ENCODE results near the gene CIAO1.
A peak's percentile ranks its signal among the peaks of the same experiment; 100 is the strongest.

DNA sequence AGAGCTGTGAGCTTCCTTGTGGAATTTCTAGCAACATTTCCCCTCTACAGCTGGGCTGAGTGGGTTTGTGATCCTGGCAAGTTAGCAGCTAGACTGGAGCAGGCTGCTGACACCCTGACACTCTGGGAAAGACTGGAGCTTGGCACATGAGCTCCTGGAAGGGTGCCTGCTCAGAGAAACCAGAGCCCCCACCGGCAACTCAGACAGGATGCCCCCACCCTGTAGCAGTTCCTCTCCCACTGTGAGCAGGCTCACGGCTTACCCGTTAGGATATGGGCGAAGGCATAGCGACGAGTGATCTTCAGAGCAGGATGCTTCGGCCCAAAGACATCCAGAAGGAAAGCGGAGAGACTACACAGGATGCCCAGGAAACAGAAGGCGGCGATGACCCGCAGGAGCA is 11.5 kb upstream of the CIAO1 start:
- TF ChIP-seq, protein P1, sequence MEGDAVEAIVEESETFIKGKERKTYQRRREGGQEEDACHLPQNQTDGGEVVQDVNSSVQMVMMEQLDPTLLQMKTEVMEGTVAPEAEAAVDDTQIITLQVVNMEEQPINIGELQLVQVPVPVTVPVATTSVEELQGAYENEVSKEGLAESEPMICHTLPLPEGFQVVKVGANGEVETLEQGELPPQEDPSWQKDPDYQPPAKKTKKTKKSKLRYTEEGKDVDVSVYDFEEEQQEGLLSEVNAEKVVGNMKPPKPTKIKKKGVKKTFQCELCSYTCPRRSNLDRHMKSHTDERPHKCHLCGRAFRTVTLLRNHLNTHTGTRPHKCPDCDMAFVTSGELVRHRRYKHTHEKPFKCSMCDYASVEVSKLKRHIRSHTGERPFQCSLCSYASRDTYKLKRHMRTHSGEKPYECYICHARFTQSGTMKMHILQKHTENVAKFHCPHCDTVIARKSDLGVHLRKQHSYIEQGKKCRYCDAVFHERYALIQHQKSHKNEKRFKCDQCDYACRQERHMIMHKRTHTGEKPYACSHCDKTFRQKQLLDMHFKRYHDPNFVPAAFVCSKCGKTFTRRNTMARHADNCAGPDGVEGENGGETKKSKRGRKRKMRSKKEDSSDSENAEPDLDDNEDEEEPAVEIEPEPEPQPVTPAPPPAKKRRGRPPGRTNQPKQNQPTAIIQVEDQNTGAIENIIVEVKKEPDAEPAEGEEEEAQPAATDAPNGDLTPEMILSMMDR (IDR thresholded peaks at IDR 0.05 in 8 of 11, conservative IDR thresholded peaks at IDR 0.05 in 3 of 11): no peak
- TF ChIP-seq POLR2A (IDR thresholded peaks at IDR 0.05): no peak
- peak in 2 of 3 donors; percentile 38 to 71 for TF ChIP-seq POLR2AphosphoS5 (IDR thresholded peaks at IDR 0.05)
